Measurements from ENCODE around the gene DHX9. TPM values are rescaled to one million over a fixed set of nuclear protein-coding genes. Genes with fewer than 3 reads are reported as not detected.

The DHX9 gene
- total RNA-seq, 1 donor from 2014 or later = 169 TPM

GRCh38 chr1:182816863-182817262 lies 22.3 kb upstream of the DHX9 start:
- FAIRE-seq = no peak
- Histone ChIP-seq H3K9ac (ENCODE audit: low read length) (no peak overlapping the region), H3K4me2 (ENCODE audit: low read length) (no peak overlapping the region), H3K4me1 (ENCODE audit: insufficient read depth, low read length) (no peaks in the 10 kb centered on the region), H3K9me3 (ENCODE audit: insufficient read depth, low read depth, low read length) (no peaks in the 10 kb centered on the region), H3K27me3 (ENCODE audit: insufficient read depth, low read length) (no peaks in the 10 kb centered on the region), H3K36me3 (ENCODE audit: insufficient read depth, low read length) (no peaks in the 10 kb centered on the region), H3K4me3 (ENCODE audit: insufficient read depth, low read depth, low read length) (no peak overlapping the region), H3K27ac (ENCODE audit: low read depth, low read length) (no peak overlapping the region), H4K20me1 (ENCODE audit: insufficient read depth, low read length) (no peaks in the 10 kb centered on the region), H3K79me2 (ENCODE audit: insufficient read depth, low read length) (no peaks in the 10 kb centered on the region), H2AFZ (ENCODE audit: low read depth, low read length) (no peak overlapping the region)
- no peak for TF ChIP-seq CTCF (IDR thresholded peaks at IDR 0.05; ENCODE audit: insufficient read depth, low read depth, low read length)
- no peak for TF ChIP-seq EZH2 (IDR thresholded peaks at IDR 0.05; ENCODE audit: insufficient read depth, low read length)
- no peak overlapping the region for H3K4me3 Mint-ChIP-seq (ENCODE audit: unreplicated experiment)
- no peaks in the 10 kb centered on the region for H3K4me1 Mint-ChIP-seq (ENCODE audit: low read depth, unreplicated experiment)
- no peaks in the 10 kb centered on the region for H3K9me3 Mint-ChIP-seq (ENCODE audit: unreplicated experiment)
- no peak for DNase-seq (ENCODE audit: low read depth)
- peaks cover 7% of the 10 kb centered on the region for H3K36me3 Mint-ChIP-seq (ENCODE audit: low read depth, unreplicated experiment)
- H3K27me3 Mint-ChIP-seq (ENCODE audit: low read depth, unreplicated experiment) = no peaks in the 10 kb centered on the region
- no peak overlapping the region for H3K27ac Mint-ChIP-seq (ENCODE audit: unreplicated experiment)

- no peak overlapping the region for H3K27ac Mint-ChIP-seq (ENCODE audit: unreplicated experiment)
- no peaks in the 10 kb centered on the region for H3K4me1 Mint-ChIP-seq (ENCODE audit: low read depth, unreplicated experiment)
- TF ChIP-seq EZH2 (IDR thresholded peaks at IDR 0.05; ENCODE audit: insufficient read depth, low read length) (no peak), CTCF (IDR thresholded peaks at IDR 0.05; ENCODE audit: insufficient read depth, low read depth, low read length) (no peak)
These were observed 21.3 kb upstream of the DHX9 start for GRCh38 chr1:182817802-182818201.

GRCh38 chr1:182823220-182823619 lies 15.9 kb upstream of the DHX9 start:
- Mint-ChIP-seq H3K36me3 (ENCODE audit: low read depth, unreplicated experiment) (peaks cover 8% of the 10 kb centered on the region), H3K4me1 (ENCODE audit: low read depth, unreplicated experiment) (no peaks in the 10 kb centered on the region), H3K4me3 (ENCODE audit: unreplicated experiment) (no peak overlapping the region), H3K27ac (ENCODE audit: unreplicated experiment) (no peak overlapping the region), H3K27me3 (ENCODE audit: low read depth, unreplicated experiment) (no peaks in the 10 kb centered on the region), H3K9me3 (ENCODE audit: unreplicated experiment) (no peaks in the 10 kb centered on the region)
- no peaks in the 10 kb centered on the region for H3K36me3 ChIP-seq (ENCODE audit: insufficient read depth, low read length)
- no peaks in the 10 kb centered on the region for H3K9me3 ChIP-seq (ENCODE audit: insufficient read depth, low read depth, low read length)
- FAIRE-seq = no peak
- H3K79me2 ChIP-seq (ENCODE audit: insufficient read depth, low read length) = no peaks in the 10 kb centered on the region
- H3K27me3 ChIP-seq (ENCODE audit: insufficient read depth, low read length) = no peaks in the 10 kb centered on the region
- H2AFZ ChIP-seq (ENCODE audit: low read depth, low read length) = no peak overlapping the region
- H3K9ac ChIP-seq (ENCODE audit: low read length) = no peak overlapping the region
- H3K4me1 ChIP-seq (ENCODE audit: insufficient read depth, low read length) = no peaks in the 10 kb centered on the region
- DNase-seq (ENCODE audit: low read depth) = no peak
- TF ChIP-seq EZH2 (IDR thresholded peaks at IDR 0.05; ENCODE audit: insufficient read depth, low read length) (no peak), CTCF (IDR thresholded peaks at IDR 0.05; ENCODE audit: insufficient read depth, low read depth, low read length) (no peak)
- H3K4me2 ChIP-seq (ENCODE audit: low read length) = no peak overlapping the region
- no peak overlapping the region for H3K27ac ChIP-seq (ENCODE audit: low read depth, low read length)
- no peak overlapping the region for H3K4me3 ChIP-seq (ENCODE audit: insufficient read depth, low read depth, low read length)
- no peaks in the 10 kb centered on the region for H4K20me1 ChIP-seq (ENCODE audit: insufficient read depth, low read length)

More at GRCh38 chr1:182817802-182818201, 21.3 kb upstream of the DHX9 start:
- no peaks in the 10 kb centered on the region for H3K27me3 ChIP-seq (ENCODE audit: insufficient read depth, low read length)
- no peaks in the 10 kb centered on the region for H3K27me3 Mint-ChIP-seq (ENCODE audit: low read depth, unreplicated experiment)
- no peaks in the 10 kb centered on the region for H4K20me1 ChIP-seq (ENCODE audit: insufficient read depth, low read length)
- no peak overlapping the region for H3K4me3 Mint-ChIP-seq (ENCODE audit: unreplicated experiment)
- no peaks in the 10 kb centered on the region for H3K9me3 Mint-ChIP-seq (ENCODE audit: unreplicated experiment)
- no peaks in the 10 kb centered on the region for H3K79me2 ChIP-seq (ENCODE audit: insufficient read depth, low read length)
- no peak overlapping the region for H2AFZ ChIP-seq (ENCODE audit: low read depth, low read length)
- H3K9me3 ChIP-seq (ENCODE audit: insufficient read depth, low read depth, low read length) = no peaks in the 10 kb centered on the region
- H3K4me1 ChIP-seq (ENCODE audit: insufficient read depth, low read length) = no peaks in the 10 kb centered on the region
- no peak overlapping the region for H3K9ac ChIP-seq (ENCODE audit: low read length)
- peaks cover 9% of the 10 kb centered on the region for H3K36me3 Mint-ChIP-seq (ENCODE audit: low read depth, unreplicated experiment)
- no peak overlapping the region for H3K4me3 ChIP-seq (ENCODE audit: insufficient read depth, low read depth, low read length)
- DNase-seq (ENCODE audit: low read depth) (no peak), FAIRE-seq (no peak)
- no peak overlapping the region for H3K4me2 ChIP-seq (ENCODE audit: low read length)
- no peaks in the 10 kb centered on the region for H3K36me3 ChIP-seq (ENCODE audit: insufficient read depth, low read length)
- no peak overlapping the region for H3K27ac ChIP-seq (ENCODE audit: low read depth, low read length)
